Nephron progenitor cell (in vitro differentiated cells): ENCODE results near the gene POLRMT.

Experiments used
- DNase-seq: peaks from one replicate; pipeline ENCODE4 v3.0.0; 2021
- H3K27ac Mint-ChIP-seq: 2 replicates; pipeline ENCODE4 v1.8.0; 2021; ENCODE audit warnings: mild to moderate bottlenecking, moderate library complexity, mixed read lengths
- H3K27me3 Mint-ChIP-seq: 2 replicates; pipeline ENCODE4 v1.8.0; 2021; ENCODE audit warnings: mild to moderate bottlenecking, low read depth, mixed read lengths; ENCODE audit not compliant: poor library complexity
- H3K36me3 Mint-ChIP-seq: 2 replicates; pipeline ENCODE4 v1.8.0; 2021; ENCODE audit warnings: low read depth, mixed read lengths
- H3K4me1 Mint-ChIP-seq: 2 replicates; pipeline ENCODE4 v1.8.0; 2021; ENCODE audit warnings: mixed read lengths
- H3K4me3 Mint-ChIP-seq: 2 replicates; pipeline ENCODE4 v1.8.0; 2021; ENCODE audit warnings: mild to moderate bottlenecking, moderate library complexity, mixed read lengths
- H3K9me3 Mint-ChIP-seq: 2 replicates; pipeline ENCODE4 v1.8.0; 2021; ENCODE audit warnings: mild to moderate bottlenecking, moderate library complexity, mixed read lengths
- CTCF ChIP-seq: fragments of 200-600 bp; sonication (generic); IDR thresholded peaks from 2 replicates; pipeline ENCODE4 v1.5.0; 2021; ENCODE audit warnings: antibody characterized with exemption

POLRMT gene

DNA sequence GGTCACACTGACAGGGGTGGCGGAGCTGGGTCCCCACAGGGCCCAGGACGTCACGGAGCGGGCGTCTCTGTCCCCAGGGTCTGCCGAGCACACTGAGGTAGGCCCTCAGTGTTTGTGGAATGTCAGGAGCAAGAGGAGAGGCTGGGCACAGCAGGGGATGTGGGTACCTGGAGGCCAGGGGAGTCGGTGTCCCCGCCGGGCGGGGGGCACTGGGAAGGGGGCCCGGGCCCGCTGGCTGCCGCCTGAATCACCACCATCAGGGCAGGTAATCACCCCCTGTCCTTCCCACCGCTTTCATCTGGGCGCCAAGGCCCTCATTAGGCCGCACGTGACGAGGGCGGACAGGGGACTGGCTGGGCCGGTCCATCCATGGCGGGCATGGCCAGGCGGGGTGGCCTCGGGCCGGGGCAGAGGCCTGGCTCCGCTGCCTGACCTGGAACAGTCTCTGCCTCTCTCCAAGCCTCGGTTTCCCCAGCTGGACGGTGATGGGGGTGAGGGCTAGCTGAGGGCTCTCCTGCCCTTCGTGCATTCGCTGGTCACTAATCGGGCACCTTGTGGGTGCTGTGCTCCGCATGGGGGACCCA, 7.4 kb upstream of the POLRMT start:
- Mint-ChIP-seq H3K4me3 (no peak overlapping the region), H3K9me3 (peaks cover 4% of the 10 kb centered on the region), H3K36me3 (peaks cover 8% of the 10 kb centered on the region), H3K4me1 (peaks cover 15% of the 10 kb centered on the region), H3K27me3 (peaks cover 30% of the 10 kb centered on the region), H3K27ac (no peak overlapping the region)
- TF ChIP-seq CTCF: no peak
- no peak for DNase-seq

GRCh38 chr19:640161-640558, 6.8 kb upstream of the POLRMT start:
- Mint-ChIP-seq H3K36me3 (peaks cover 8% of the 10 kb centered on the region), H3K27me3 (peaks cover 30% of the 10 kb centered on the region), H3K4me3 (no peak overlapping the region), H3K9me3 (peaks cover 4% of the 10 kb centered on the region), H3K4me1 (peaks cover 15% of the 10 kb centered on the region), H3K27ac (no peak overlapping the region)
- no peak for DNase-seq
- TF ChIP-seq CTCF: no peak

DNA sequence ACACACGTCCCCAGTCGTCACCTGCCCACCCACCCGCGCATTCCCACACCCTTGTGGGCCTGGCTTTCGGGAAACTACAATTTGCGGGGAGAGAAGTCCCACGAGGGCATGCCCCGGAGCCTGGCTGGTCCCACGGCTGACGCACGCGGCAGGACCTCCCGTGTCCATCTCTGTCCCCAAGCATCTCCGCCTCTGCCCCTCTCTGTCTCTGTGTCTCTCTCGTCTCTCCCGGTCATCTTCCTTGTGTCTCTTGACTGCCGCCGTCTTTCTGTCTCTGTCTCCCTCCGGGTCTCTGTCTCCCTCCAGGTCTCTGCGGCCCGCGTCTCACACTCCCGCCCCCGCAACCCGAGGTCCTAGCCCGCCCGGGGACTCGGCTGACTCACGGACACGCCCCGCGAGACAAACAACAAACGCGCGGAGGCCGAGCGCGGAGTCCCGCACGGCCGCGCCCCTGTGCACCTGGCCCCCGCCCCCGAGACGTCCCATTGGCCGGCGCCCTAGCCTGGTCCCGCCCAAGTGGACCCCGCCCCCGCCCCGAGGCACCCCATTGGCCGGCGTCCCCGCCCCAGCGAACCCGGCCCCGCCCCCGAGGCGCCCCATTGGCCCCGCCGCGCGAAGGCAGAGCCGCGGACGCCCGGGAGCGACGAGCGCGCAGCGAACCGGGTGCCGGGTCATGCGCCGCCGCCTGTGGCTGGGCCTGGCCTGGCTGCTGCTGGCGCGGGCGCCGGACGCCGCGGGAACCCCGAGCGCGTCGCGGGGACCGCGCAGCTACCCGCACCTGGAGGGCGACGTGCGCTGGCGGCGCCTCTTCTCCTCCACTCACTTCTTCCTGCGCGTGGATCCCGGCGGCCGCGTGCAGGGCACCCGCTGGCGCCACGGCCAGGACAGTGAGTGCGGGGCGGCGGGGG, 6.2 kb upstream of the POLRMT start, which contains the start of gene FGF22:
Gene FGF22 (plus strand): TSS at position 627 of the 908 bp plus-strand sequence. CDS start 47 bp downstream, at position 674.
- H3K27me3 Mint-ChIP-seq: peaks cover 30% of the 10 kb centered on the region
- no peak for TF ChIP-seq CTCF
- H3K36me3 Mint-ChIP-seq: peaks cover 4% of the 10 kb centered on the region
- H3K4me1 Mint-ChIP-seq: peaks cover 15% of the 10 kb centered on the region
- H3K9me3 Mint-ChIP-seq: peaks cover 4% of the 10 kb centered on the region
- no peak within 1 kb of the TSS for H3K27ac Mint-ChIP-seq
- peak within 1 kb of the TSS; percentile 79 for H3K4me3 Mint-ChIP-seq
- DNase-seq: peak; percentile 98

- peaks cover 30% of the 10 kb centered on the region for H3K27me3 Mint-ChIP-seq
- no peak overlapping the region for H3K27ac Mint-ChIP-seq
- peaks cover 4% of the 10 kb centered on the region for H3K9me3 Mint-ChIP-seq
- peaks cover 21% of the 10 kb centered on the region for H3K4me1 Mint-ChIP-seq
- no peak for DNase-seq
- peak overlapping the region; percentile 79 for H3K4me3 Mint-ChIP-seq
- H3K36me3 Mint-ChIP-seq: peaks cover 4% of the 10 kb centered on the region
- TF ChIP-seq CTCF: no peak
Observed at GRCh38 chr19:638906-639252, 5.5 kb upstream of the POLRMT start.

DNA sequence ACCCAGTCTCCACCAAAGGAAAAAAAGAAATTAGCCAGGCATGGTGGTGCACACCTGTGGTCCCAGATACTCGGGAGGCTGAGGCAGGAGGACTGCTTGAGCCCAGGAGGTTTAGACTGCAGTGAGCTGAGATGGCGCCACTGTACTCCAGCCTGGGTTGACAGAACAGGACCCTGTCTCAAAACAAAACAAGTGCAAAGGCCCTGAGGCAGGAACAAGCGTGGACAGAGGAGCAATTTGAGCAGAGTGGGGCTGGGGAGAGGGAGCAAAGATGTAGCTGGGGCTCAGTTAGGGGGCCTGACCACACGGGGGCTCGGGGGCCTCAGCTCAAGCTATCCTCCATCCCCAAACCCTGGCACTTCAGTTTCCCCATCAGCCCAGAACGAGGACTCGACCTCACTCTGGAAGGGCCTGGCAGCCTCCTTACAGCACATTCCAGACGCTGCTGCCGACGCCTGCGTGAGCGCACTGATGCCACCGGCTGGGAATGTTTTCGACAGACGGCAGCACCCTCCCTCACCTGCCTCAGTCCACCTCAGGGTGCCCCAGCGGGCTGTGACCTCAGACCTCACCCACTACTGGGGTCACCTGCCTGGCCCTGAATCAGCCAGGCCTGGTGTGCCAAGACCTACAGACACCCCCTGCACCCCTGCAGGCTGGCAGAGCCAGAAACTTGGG, 1.8 kb upstream of the POLRMT start:
- H3K27ac Mint-ChIP-seq: no peak overlapping the region
- TF ChIP-seq CTCF: no peak
- peaks cover 30% of the 10 kb centered on the region for H3K27me3 Mint-ChIP-seq
- peaks cover 43% of the 10 kb centered on the region for H3K4me1 Mint-ChIP-seq
- peaks cover 10% of the 10 kb centered on the region for H3K36me3 Mint-ChIP-seq
- DNase-seq: no peak
- peak overlapping the region; percentile 54 for H3K4me3 Mint-ChIP-seq
- H3K9me3 Mint-ChIP-seq: peaks cover 4% of the 10 kb centered on the region
